CD4-positive, alpha-beta T cell treated with Interleukin-15 for 1 hour (primary cell): ENCODE results near the gene POLR2F.

Experiments
- DNase-seq: peaks from one replicate; pipeline ENCODE4 v3.0.0-alpha.2; 2020

The POLR2F gene

DNA sequence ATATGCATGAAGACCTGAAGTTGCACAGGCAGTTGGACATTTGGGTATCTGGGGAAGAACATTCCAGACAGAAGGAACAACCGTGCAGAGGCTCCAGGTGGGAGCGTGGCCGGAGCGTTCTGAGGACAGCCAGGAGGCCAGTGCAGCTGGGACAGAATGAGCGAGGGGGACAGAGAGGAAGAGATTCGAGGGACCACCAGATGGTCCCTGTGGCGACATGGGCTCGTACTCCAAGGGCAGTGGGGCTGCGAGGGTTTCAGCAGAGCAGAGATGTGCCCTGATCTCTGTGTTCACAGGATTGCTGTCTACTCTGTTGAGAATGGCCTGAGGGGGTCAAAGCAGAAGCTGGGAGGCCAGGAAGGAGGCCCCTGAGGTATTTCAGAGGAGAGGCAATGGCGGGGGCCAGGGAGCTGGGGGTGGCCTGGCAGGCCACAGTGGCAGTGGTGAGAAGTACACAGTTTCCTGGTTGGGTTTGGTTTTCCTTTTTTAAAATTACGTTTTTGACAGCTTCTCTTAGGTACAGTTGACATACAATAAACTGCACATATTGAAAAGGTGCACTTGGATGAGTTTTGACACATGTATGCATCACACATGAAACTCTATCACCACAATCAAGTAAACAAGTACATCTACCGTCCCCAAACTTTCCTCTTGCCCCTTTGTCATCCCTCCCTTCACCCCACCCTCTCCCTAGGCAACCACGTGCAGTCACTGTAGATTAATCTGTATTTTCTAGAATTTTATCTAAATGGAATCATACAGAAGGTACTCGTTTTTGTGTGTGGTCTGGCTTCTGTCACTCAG, 55.7 kb downstream of the POLR2F start:
- DNase-seq: no peak

DNA sequence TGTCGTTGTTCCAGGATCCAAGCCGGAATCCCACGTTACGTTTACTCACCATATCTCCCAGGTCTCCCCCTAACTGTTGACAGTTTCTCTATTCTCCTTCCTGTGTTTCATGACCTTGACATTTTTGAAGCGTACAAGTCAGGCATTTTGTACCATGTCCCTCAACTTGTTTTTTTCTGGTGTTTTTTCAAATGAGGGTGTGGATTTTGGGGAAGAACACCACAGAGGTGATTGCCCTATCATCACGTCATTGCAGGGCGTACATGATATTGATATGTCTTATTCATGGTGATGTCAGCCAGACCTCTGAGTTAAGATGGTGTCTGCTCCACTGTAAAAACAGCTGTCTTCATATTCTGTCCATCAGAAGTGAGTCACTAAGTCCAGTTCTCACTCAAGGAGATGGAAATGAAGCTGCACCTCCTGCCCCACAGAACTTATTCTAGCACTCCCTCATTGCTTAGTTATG, 59.1 kb downstream of the POLR2F start:
- DNase-seq: no peak

DNA sequence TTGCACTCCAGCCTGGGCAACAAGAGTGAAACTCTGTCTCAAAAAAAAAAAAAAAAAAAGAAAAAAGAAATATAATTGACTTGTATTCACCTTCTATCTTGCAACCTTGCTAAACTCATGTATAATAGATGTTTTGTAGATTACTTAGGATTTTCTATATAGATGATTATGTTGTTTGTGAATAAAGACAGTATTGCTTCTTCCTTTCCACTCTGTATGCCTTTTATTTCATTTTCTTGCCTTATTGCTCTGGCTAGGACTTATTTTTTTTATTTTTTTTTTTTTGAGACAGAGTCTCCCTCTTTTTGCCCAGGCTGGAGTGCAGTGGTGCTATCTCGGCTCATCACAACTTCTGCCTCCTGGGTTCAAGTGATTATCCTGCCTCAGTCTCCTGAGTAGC, 60.6 kb downstream of the POLR2F start:
- DNase-seq: no peak

DNA sequence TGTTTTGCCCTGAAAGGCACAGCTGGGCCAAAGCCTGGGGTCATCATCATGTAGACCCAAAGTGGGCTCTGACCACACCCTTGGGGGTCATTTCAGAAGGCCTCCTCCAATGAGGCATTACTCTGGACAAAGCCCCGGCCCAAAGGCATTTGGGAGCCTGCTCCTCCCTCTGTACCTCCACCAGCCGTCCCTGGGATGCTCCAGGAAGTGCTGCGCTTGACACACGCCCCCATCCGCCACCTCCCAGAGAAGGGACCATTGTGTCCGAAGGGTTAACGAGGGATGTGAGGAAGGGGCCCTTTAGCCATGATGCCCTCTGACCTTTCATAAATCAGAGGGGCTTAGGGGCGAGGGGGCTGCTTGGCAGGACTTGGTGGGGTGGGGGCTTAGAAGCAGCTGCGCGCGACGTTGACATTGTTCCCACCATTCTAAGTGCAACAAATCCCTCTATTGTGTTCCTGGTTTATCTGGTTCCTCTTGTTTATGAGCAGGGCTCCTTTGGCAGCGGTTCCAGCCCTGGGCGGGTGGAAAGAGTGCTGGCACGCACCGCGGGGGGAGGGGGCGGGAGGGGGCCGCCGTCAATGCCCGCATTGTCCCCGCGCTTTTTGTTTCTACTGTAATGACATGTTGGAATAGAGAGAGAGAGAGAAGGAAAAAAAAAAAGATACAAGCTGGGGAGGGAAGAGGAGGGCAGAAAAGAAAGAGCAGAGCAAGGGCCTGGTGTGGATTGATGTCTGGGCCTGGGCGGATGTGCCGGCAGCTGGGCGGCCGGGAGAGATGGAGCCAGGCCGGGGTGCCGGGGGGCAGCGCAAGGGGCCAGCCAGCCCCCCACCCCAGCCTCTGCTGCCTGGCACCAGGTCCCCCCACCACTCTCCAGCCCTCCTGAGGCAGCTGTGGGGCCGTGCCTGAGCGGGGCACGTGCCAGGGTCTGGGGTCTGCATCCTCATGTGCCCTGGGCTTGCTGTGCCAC, 63.0 kb downstream of the POLR2F start:
- DNase-seq: no peak

DNA sequence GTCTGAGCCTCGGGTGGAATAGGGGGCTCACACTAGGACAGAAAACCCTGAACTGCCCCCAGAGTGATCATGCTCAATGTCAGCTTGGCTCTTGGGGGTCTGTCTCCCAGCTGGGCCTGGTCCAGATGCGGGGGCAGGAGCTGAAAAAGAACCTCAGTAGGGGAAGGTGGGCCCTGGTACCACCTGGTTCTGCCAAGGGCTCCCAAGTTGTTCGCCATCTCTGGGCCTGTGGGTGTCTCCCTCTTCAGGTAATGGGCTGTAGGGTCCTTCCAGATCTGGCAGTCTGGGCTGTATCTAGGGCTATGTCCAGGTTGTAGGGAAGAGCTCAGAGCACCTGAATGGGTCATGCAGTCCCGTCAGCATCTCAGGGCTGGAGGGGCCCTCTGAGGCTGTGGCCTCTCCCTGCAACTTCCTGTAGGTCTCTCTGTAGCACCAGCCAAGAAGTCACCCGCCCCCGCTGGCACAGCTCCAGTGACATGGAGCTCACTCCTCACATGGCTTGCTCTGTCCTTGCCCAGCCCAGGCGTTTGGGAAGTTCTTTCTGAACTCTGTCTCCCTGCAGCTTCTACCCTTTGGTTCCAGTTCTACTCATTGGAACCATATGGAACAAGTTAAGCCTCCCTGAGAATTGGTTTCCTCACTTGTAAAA, 63.9 kb downstream of the POLR2F start:
- DNase-seq: no peak

DNA sequence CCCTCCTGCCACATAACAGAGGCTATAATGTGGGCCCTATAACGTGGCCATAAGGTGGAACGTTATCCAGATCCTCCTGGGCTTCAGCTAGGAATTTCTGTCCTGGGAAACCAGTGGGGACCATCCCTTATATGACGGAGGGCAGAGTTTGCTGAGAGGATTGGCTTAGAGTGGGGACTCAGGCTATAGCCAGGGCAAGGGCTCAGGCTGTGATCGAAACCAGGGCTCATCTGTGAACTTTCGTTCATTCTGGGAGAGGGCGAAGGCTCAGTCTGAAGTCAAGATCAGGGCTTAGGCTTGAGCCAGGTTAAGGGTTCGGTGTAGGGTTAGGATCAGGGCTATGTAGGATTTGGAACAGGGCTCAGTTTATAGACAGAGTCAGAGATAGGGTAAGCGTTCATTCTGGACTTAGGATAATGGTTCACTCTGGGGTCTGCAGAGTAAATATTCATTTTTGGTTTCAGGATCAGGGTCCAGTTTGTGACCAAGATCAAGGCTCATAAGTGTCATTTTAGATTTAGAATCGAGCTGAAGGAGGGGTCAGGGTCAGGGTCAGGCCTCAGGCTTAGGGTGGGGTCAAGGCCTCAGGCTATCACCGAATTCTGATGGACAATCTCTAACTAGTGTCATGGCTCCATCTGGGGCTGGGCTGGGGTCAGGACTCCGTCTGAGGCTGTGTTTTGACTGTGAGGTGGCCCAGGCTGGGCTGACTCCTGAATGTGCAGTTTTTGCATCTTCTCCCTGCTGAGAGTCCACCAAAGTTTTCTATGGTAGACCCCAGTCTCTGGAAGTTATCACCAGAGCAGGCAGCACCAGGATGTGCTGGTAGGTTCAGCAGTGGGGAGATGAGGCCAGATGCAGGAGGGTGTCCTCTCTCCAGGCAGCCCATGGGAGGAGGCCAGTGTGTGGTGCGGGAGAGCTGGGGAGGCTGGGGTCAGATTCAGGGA, 64.7 kb downstream of the POLR2F start:
- no peak for DNase-seq
